SK-N-MC (cell line): ENCODE results near the gene FTH1.

Experiments
- EZH2 ChIP-seq: fragments of 200-600 bp; sonication (generic); IDR thresholded peaks from one replicate; pipeline ENCODE4 v1.6.1; 2017; ENCODE audit warnings: antibody characterized with exemption
- FOXP2 ChIP-seq: optimal IDR thresholded peaks from 2 replicates; pipeline ENCODE3; 2011; ENCODE audit warnings: mild to moderate bottlenecking, moderate library complexity; ENCODE audit not compliant: insufficient read depth; ENCODE audit errors: extremely low read length, control extremely low read depth
- POLR2AphosphoS5 ChIP-seq: IDR thresholded peaks from 2 replicates; pipeline ENCODE4 v1.6.1; 2012; ENCODE audit warnings: mild to moderate bottlenecking, low read depth, low read length, borderline replicate concordance

DNA sequence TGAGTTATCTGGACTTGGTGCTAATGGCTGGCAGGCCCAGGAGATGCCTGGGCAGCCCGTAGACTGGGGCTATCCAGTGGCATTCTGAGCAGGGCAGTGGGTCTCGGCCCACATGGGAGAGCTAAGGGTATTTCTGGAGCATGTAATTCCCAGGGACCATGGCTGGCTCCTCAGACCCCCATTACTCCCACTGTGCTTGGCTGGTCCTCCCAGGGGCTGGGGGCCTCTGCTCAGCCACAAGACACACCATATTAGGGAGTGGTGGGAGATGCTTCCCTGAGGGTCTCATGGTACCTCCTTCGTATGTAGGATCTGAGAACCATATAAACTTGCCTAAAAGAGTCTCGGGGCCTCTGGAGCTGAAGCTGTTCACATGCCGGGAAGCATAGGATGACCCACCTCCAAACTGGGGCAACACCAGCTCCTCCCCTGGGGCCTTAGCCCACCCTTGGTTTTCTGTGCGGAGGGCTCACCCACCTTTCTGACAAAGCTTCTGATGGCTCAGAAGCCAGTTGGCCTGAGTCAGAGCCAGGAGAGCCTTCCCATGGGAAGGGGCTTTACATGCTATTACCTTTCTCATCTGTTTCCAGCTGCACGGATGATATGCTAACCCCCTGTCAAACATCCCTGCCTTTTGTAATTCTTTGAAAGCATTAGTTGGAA lies 9.5 kb upstream of the FTH1 start:
- TF ChIP-seq EZH2 = no peak
- TF ChIP-seq POLR2AphosphoS5 = no peak
- TF ChIP-seq FOXP2 = no peak
